NAMALWA (cell line): Measurements from ENCODE around the gene CCL18.
"Not testable (repeated sequence)": the region's sequence is repeated elsewhere in the genome, so short reads cannot be mapped to it uniquely, and the experiment has no call there.

Experiments
- DNase-seq: peaks from one replicate; pipeline ENCODE4 v3.0.0-alpha.2; 2015; ENCODE audit warnings: low spot score

CCL18 gene

DNA sequence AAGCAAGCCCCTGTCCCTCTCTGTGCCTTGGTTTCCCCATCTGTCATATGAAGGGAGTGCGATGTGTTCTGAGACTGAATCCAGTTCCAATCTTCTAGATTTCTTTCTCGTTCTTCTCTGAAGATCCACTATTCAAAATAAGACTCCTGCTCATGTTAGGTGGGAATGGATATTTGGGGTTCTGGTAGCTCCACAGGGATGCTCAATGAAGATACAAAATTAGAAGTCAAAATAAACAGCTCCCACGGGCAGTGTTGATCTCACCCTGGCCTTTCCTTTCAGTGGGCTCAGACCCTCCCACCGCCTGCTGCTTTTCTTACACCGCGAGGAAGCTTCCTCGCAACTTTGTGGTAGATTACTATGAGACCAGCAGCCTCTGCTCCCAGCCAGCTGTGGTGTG, 40.2 kb downstream of the CCL18 start:
- DNase-seq, result not testable (repeated sequence)

- DNase-seq, result no peak
Observed at GRCh38 chr17:36104701-36105181, 40.7 kb downstream of the CCL18 start.

- DNase-seq, result no peak
Observed at GRCh38 chr17:36105781-36106492, 41.9 kb downstream of the CCL18 start.

GRCh38 chr17:36106493-36106835, 42.4 kb downstream of the CCL18 start:
- no peak for DNase-seq

GRCh38 chr17:36107660-36108059, 43.6 kb downstream of the CCL18 start:
- no peak for DNase-seq

- DNase-seq, result not testable (repeated sequence)
Observed at GRCh38 chr17:36108265-36108664, 44.2 kb downstream of the CCL18 start.

- no peak for DNase-seq
Observed at GRCh38 chr17:36111068-36111490, 47.0 kb downstream of the CCL18 start.

DNA sequence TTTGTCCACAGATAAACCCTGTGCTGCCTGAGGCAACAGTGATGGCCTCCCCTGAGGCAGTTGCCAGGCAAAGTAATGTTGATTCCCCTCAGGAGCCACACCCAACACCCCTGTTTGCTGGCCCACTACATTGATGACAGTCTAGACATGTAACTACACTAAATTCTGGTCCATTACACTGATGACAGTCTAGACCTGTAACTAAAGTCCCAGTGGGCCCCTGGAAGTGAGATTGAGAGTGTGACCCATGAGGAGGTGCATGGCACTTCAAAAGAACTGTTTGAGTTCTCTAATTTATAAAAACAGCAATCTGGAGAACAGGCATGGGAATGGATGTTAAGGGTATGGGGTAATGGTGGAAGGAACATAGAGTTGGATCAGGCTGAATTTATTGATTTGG, 48.5 kb downstream of the CCL18 start:
- DNase-seq, result no peak

GRCh38 chr17:36113131-36113530, 49.1 kb downstream of the CCL18 start:
- not testable (repeated sequence) for DNase-seq

GRCh38 chr17:36114971-36115648, 51.0 kb downstream of the CCL18 start:
- not testable (repeated sequence) for DNase-seq

GRCh38 chr17:36115649-36115977, 51.5 kb downstream of the CCL18 start:
- not testable (repeated sequence) for DNase-seq

DNA sequence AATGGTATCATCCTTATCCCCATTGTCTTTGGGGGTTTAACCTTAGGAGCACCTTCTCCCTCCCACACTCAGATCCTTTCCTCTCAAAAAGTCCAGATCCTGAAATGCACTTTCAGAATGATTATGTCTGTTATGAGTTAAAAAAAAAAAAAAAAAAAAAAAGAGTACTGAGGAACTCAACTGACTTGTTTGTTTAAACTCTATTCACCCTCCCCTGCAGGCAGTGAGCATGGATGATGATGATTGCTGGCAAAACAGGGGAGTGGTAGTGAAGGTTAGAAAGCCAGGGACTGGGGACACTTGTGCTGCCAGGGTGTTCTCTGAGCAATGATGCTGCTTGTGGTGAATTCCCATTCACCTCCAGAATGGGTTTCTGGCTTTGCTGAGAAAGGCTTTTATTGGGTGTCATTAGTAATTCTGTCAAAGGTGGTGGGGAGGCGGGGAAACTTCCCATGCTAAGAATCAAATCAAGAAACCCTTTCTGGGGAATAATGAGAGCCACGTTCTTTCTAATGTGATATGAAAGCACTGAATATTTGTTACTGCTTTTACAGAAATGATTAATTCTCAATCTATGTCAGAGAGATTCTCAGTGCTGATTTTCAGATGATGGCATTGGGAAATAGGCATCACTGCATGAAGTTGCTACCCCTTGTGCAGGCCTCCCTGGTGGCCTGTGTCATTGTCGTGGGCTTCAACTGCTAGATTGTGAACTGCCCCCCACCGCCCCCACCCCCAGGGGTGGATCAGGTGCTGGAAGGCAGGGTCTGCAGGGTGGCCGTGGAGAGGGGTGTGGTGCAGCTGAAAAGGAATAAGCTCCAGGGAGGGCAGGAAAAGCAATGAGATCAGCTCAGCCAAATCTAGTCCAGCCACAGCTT, 53.7 kb downstream of the CCL18 start:
- DNase-seq, result no peak

GRCh38 chr17:36118477-36119353, 54.6 kb downstream of the CCL18 start:
- DNase-seq, result no peak

DNA sequence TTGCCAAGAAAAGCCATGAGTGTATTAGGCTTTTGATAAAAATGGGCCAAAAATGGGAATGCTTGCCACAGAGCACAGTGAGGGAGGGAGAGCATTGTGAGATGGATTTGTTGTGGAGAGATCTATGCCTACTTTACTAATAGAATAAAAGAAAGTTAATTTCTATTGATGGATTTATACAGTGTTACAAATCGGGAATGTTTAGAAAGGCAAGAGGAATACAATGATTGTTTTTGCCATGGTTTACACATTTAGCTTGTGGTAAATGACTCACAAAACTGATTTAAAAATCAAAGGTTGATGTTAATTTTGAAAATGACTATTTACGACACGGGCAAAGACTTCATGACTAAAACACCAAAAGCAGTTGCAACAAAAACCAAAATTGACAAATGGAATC, 56.1 kb downstream of the CCL18 start:
- DNase-seq, result no peak

DNA sequence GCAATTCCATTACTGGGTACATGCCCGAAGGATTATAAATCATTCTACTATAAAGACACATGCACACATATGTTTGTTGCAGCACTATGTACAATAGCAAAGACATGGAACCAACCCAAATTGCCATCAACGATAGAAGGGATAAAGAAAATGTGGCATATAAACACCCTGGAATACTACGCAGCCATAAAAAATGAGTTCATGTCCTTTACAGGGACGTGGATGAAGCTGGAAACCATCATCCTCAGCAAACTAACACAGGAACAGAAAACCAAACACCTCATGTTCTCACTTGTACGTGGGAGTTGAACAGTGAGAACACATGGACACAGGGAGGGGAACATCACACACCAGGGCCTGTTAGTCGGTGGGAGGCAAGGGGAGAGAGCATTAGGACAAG, 57.0 kb downstream of the CCL18 start:
- not testable (repeated sequence) for DNase-seq
